ENCODE measurements around the gene CBLL2.

DNA sequence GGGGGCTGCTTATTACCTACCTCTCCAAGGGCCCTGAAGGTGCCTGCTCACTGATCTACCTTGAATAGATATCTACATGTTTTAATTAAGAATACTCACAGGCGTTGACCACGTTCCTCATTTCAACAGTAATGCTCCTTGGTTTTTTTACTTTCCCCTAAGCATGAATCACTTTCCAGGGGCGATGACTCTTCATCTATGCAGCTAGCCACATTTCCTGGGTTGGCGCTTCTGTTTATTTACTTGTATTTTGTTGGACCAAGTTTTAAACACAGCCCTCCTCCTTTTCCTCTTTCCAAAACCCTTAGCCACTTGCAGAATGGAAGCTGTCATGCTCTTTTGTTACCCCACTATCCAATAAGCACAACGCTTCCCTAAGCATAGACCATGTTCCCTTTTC lies 50.8 kb downstream of the CBLL2 start:
- TF ChIP-seq, protein P1, sequence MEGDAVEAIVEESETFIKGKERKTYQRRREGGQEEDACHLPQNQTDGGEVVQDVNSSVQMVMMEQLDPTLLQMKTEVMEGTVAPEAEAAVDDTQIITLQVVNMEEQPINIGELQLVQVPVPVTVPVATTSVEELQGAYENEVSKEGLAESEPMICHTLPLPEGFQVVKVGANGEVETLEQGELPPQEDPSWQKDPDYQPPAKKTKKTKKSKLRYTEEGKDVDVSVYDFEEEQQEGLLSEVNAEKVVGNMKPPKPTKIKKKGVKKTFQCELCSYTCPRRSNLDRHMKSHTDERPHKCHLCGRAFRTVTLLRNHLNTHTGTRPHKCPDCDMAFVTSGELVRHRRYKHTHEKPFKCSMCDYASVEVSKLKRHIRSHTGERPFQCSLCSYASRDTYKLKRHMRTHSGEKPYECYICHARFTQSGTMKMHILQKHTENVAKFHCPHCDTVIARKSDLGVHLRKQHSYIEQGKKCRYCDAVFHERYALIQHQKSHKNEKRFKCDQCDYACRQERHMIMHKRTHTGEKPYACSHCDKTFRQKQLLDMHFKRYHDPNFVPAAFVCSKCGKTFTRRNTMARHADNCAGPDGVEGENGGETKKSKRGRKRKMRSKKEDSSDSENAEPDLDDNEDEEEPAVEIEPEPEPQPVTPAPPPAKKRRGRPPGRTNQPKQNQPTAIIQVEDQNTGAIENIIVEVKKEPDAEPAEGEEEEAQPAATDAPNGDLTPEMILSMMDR (IDR thresholded peaks at IDR 0.05), result no peak
- TF ChIP-seq EZH2 (IDR thresholded peaks at IDR 0.05; ENCODE audit: borderline replicate concordance, insufficient read depth, low read depth, low read length, poor library complexity, severe bottlenecking), result no peak

Measured in B cell (primary cell).